HG03103 (cell line): Measurements from ENCODE around the gene HYKK.
"Not testable (repeated sequence)": the region's sequence is repeated elsewhere in the genome, so short reads cannot be mapped to it uniquely, and the experiment has no call there.

Source experiments
- ATAC-seq: cut with Tn5 transposase; IDR thresholded peaks from one replicate; pipeline ENCODE4 v1.9.1; 2021; ENCODE audit warnings: low read depth; ENCODE audit not compliant: unreplicated experiment

The HYKK gene

GRCh38 chr15:78539464-78540140 lies 32.2 kb downstream of the HYKK start:
- ATAC-seq, result not testable (repeated sequence)

- ATAC-seq, result peak; percentile 65
Observed at GRCh38 chr15:78540141-78540870, 32.9 kb downstream of the HYKK start, which contains the start of gene PSMA4. TSS of gene PSMA4 (plus strand) at chr15:78540444. CDS start at chr15:78541928, 1,484 bp downstream.

DNA sequence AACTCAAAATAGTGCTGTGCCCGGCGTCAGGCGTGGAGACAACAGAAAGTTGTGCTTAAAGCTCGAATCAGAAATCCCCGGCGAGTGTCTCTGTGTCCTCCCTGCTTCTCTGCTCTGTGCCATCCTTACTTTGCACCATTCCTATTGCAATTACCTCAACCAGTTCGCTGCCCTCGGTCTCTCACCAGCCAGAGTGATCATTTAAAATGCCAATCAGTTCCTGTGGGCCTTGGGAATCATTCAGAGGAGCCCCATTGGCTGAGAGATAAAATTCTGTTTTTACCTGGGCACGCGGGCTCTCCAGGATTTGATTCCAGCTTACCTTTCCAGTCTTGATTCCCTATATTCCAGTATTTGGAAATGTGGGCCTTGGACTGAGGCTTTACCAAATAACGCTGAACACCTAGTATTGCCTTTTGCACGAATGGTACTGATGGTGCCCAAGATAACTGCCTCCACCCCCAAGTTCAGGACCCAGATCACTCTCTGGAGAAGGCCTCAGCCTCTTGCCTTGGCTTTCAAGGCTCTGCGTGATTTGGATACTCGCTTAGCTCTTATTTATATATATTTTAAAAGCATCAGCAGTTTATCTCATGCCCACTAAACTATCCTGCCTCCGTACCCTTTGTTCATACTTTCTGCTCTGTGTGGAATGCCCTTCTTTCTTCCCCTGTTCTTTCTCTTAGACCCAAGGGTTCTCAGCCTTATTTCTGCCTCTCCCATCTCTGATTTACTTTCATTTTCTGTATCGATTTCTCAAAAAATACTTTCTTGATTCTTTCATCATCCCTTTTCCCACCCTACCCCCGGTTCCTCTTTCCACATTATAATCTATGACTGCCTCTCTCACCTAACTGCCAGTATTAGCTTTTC lies 33.7 kb downstream of the HYKK start:
- ATAC-seq, result no peak

DNA sequence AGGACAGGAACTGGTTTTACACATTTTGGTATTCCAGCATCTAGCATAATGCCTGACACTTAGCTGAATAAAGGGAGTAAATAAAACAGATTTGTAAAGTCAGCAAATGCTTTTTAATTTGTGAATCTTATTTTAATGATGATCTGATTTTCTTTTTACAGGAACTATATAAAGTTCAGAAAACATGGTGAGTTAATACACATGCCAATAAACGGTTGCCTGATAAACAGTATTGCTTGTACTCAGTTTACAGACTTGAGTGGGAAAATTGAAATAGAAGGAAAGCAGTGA lies 34.3 kb downstream of the HYKK start:
- ATAC-seq, result no peak

GRCh38 chr15:78542647-78543046 lies 35.3 kb downstream of the HYKK start:
- no peak for ATAC-seq

DNA sequence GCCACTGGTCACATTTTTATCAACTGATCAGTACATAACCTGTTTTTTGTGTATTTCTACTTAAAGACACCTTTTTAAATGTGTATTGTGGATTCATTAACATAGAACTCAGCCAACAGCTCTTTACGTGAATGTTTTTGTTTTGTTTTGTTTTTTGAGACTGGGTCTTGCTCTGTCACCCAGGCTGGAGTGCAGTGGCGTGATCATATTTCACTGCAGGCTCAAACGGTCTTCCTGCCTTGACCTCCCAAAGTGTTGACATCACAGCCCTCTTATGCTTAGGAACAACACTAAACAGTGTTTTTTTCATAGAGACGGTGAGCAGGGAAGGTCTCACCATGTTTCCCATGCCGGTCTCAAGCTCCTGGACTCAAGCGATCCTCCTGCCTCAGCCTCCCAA lies 42.8 kb downstream of the HYKK start:
- ATAC-seq, result no peak

- no peak for ATAC-seq
Observed at GRCh38 chr15:78550815-78551214, 43.4 kb downstream of the HYKK start.

DNA sequence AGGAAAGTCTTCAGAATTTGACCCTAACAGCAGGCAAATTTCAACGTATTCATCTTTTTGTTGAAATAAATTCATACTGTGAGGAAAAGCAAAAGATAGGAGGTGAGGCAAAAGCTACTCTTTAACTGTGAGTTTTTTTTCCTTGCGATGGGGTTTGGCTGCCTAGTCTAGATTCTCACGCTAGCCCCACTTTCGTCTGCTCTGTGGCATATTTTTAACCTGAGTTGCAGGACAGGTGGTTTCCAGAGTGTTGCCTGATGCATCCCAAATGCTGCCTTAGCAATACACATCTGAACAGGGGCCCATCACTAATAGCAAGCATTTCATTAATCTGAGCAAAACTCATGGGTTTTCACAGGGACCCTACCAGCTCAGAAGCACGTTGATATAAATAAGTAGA lies 44.5 kb downstream of the HYKK start:
- no peak for ATAC-seq

GRCh38 chr15:78552597-78552996 lies 45.2 kb downstream of the HYKK start:
- no peak for ATAC-seq

DNA sequence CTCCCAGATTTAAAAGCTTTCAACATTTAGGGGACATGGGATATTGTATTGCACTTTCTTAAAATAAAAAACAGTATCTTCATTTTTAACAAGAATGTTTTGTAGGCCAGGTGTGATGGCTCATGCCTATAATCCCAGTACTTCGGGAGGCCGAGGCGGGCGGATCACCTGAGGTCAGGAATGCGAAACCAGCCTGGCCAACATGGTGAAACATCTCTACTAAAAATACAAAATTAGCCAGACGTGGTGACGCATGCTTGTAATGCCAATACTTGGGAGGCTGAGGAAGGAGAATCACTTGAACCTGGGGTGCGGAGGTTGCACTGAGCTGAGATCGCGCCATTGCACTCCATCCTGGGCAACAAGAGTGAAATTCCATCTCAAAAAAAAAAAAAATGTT lies 52.8 kb downstream of the HYKK start:
- not testable (repeated sequence) for ATAC-seq

- ATAC-seq, result no peak
Observed at GRCh38 chr15:78561490-78561889, 54.1 kb downstream of the HYKK start.

GRCh38 chr15:78563092-78563491 lies 55.7 kb downstream of the HYKK start:
- ATAC-seq, result no peak

- no peak for ATAC-seq
Observed at GRCh38 chr15:78564743-78565096, 57.3 kb downstream of the HYKK start.

DNA sequence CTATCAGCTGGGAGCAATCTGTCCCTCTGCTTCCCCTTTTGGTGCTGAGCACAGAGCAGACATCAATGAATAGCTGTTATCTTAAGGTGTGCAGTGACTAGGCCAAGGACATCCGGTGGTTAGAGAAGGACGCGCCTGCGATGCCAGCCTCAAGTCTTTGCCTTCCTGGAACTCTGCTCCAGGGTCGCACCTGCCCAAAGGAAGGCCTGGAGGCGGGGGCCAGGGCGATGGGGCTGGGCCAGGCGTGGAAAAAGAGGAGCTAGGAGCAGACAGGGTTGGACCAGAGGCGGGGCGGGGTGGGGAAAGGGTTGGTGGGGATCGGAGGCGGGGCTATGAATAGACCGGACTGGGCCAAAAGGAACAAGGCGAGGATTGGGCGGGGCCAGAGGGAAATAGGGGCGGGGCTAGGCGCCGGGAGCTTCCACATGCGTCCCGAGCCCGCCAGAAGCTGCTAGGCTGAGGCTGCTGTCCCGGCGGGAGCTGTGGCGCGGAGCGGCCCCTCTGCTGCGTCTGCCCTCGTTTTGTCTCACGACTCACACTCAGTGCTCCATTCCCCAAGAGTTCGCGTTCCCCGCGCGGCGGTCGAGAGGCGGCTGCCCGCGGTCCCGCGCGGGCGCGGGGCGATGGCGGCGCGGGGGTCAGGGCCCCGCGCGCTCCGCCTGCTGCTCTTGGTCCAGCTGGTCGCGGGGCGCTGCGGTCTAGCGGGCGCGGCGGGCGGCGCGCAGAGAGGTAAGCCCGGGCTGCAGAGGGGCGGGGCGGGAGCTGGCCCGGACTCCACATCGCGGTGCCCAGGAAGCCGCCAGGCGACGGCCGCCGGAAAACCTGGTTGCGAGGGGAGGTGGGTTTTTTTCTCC lies 57.9 kb downstream of the HYKK start, which contains the start of gene CHRNA5:
CHRNA5 (plus strand) TSS at position 424 of the 854 bp plus-strand sequence; CDS start at position 624, 200 bp downstream.
- peak; percentile 50 for ATAC-seq

- ATAC-seq, result no peak
Observed at GRCh38 chr15:78565951-78566774, 58.8 kb downstream of the HYKK start.

DNA sequence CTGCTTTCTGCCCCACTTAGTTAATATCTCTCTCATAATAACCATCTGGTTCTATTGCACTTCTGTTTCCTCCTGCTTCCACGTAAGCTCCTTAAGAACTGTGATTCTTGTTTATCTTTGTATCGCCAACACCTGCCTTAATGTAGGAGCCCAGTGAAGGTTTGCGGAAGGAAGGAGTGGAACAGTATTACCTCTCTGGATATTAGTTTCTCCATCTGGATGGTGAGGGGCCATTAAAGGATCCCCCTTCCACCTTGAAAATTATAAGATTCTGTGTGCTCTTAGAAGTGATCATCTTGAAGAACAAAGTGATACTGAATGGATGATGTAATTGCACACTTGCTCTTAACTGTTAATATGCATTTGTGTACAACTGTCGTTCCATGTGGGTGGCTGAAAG lies 60.2 kb downstream of the HYKK start:
- no peak for ATAC-seq

- no peak for ATAC-seq
Observed at GRCh38 chr15:78570710-78571109, 63.3 kb downstream of the HYKK start.

DNA sequence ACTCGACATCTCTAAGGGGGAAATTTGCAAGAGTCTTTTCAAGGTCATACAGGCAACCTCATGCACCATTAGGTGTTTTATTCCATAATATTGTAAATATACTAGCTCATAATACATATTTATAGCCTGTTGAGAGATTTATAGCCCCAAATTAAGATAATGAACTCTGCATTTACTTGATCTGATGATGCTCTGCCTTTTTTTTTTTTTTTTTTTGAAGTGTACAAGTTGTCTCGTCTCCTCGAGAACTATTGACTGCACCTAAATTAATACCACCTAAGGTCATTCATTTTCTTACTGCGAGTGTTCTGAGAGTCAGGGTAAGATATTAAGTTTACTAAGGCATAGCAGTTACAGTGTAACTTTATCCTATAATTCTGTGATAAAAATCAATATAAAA lies 64.0 kb downstream of the HYKK start:
- ATAC-seq, result no peak

GRCh38 chr15:78573416-78573815 lies 66.0 kb downstream of the HYKK start:
- no peak for ATAC-seq

GRCh38 chr15:78574944-78575343 lies 67.6 kb downstream of the HYKK start:
- ATAC-seq, result no peak
